ENCODE results near the gene LSM6. TPM values are rescaled to one million over a fixed set of nuclear protein-coding genes. Genes with fewer than 3 reads are reported as not detected.

LSM6 gene
- total RNA-seq, 1 experiment from 2014 or later, result 41.4 TPM

GRCh38 chr4:146148021-146148420, 27.5 kb upstream of the LSM6 start:
- Mint-ChIP-seq H3K27ac (ENCODE audit: low read depth, unreplicated experiment) (no peak overlapping the region), H3K4me1 (ENCODE audit: insufficient read depth, unreplicated experiment) (peaks cover 5% of the 10 kb centered on the region), H3K27me3 (ENCODE audit: insufficient read depth, unreplicated experiment) (no peaks in the 10 kb centered on the region), H3K9me3 (ENCODE audit: unreplicated experiment) (no peaks in the 10 kb centered on the region), H3K4me3 (ENCODE audit: unreplicated experiment) (no peak overlapping the region), H3K36me3 (ENCODE audit: insufficient read depth, unreplicated experiment) (no peaks in the 10 kb centered on the region)
- BruUV-seq (replicated peaks), result no TSS peak
- CTCF ChIA-PET, result interaction anchor here (0.7 kb wide), 1 partner anchor 125 kb away, joined by 4 read pairs; no protein-coding TSS in a partner anchor
- no peak for TF ChIP-seq CTCF (IDR thresholded peaks at IDR 0.05; ENCODE audit: unreplicated experiment)
- no peak for DNase-seq (ENCODE audit: unreplicated experiment)
- intact Hi-C loops (cut with micrococcal nuclease), result no loop called here
- POLR2A ChIA-PET, result no interaction called here

GRCh38 chr4:146154057-146154456, 21.5 kb upstream of the LSM6 start:
- peaks cover 6% of the 10 kb centered on the region for H3K9me3 Mint-ChIP-seq (ENCODE audit: unreplicated experiment)
- no peak overlapping the region for H3K4me3 Mint-ChIP-seq (ENCODE audit: unreplicated experiment)
- no peak for TF ChIP-seq CTCF (IDR thresholded peaks at IDR 0.05; ENCODE audit: unreplicated experiment)
- intact Hi-C loops (cut with micrococcal nuclease), result no loop called here
- no peaks in the 10 kb centered on the region for H3K27me3 Mint-ChIP-seq (ENCODE audit: insufficient read depth, unreplicated experiment)
- no peak overlapping the region for H3K27ac Mint-ChIP-seq (ENCODE audit: low read depth, unreplicated experiment)
- no peaks in the 10 kb centered on the region for H3K4me1 Mint-ChIP-seq (ENCODE audit: insufficient read depth, unreplicated experiment)
- no peaks in the 10 kb centered on the region for H3K36me3 Mint-ChIP-seq (ENCODE audit: insufficient read depth, unreplicated experiment)
- BruUV-seq (replicated peaks), result no TSS peak
- DNase-seq (ENCODE audit: unreplicated experiment), result no peak
- ChIA-PET CTCF (interaction anchor here (0.7 to 1.0 kb wide), 3 partner anchors 13 to 209 kb away, joined by 3 read pairs; no protein-coding TSS in a partner anchor), POLR2A (no interaction called here)

- Mint-ChIP-seq H3K36me3 (ENCODE audit: insufficient read depth, unreplicated experiment) (no peaks in the 10 kb centered on the region), H3K4me3 (ENCODE audit: unreplicated experiment) (no peak overlapping the region), H3K27me3 (ENCODE audit: insufficient read depth, unreplicated experiment) (no peaks in the 10 kb centered on the region), H3K4me1 (ENCODE audit: insufficient read depth, unreplicated experiment) (no peaks in the 10 kb centered on the region), H3K27ac (ENCODE audit: low read depth, unreplicated experiment) (no peak overlapping the region), H3K9me3 (ENCODE audit: unreplicated experiment) (peaks cover 6% of the 10 kb centered on the region)
- POLR2A ChIA-PET, result interaction anchor here (0.5 to 1.4 kb wide), 2 partner anchors 10 to 422 kb away, joined by 3 to 5 read pairs; no protein-coding TSS in a partner anchor
- no peak for DNase-seq (ENCODE audit: unreplicated experiment)
- BruUV-seq (replicated peaks), result no TSS peak
- intact Hi-C loops (cut with micrococcal nuclease), result no loop called here
- no peak for TF ChIP-seq CTCF (IDR thresholded peaks at IDR 0.05; ENCODE audit: unreplicated experiment)
- CTCF ChIA-PET, result no interaction called here
These were observed 20.3 kb upstream of the LSM6 start for GRCh38 chr4:146155152-146155724.

GRCh38 chr4:146158036-146158745, 17.3 kb upstream of the LSM6 start:
- Mint-ChIP-seq H3K4me1 (ENCODE audit: insufficient read depth, unreplicated experiment) (no peaks in the 10 kb centered on the region), H3K36me3 (ENCODE audit: insufficient read depth, unreplicated experiment) (no peaks in the 10 kb centered on the region), H3K27me3 (ENCODE audit: insufficient read depth, unreplicated experiment) (no peaks in the 10 kb centered on the region), H3K27ac (ENCODE audit: low read depth, unreplicated experiment) (no peak overlapping the region), H3K9me3 (ENCODE audit: unreplicated experiment) (peaks cover 6% of the 10 kb centered on the region), H3K4me3 (ENCODE audit: unreplicated experiment) (no peak overlapping the region)
- CTCF ChIA-PET, result no interaction called here
- DNase-seq (ENCODE audit: unreplicated experiment), result no peak
- no peak for TF ChIP-seq CTCF (IDR thresholded peaks at IDR 0.05; ENCODE audit: unreplicated experiment)
- POLR2A ChIA-PET, result interaction anchor here (0.6 kb wide), 1 partner anchor 421 kb away, joined by 3 read pairs; no protein-coding TSS in a partner anchor
- intact Hi-C loops (cut with micrococcal nuclease), result no loop called here
- BruUV-seq (replicated peaks), result no TSS peak
